Kidney (tissue), 14 donors: ENCODE measurements around the gene KIRREL3. TPM values are rescaled to one million over a fixed set of nuclear protein-coding genes. Genes with fewer than 3 reads are reported as not detected.

Source experiments
- DNase-seq, 5 donors: peaks; one replicate each; pipeline ENCODE4 v3.0.0-alpha.2; 2013 to 2020
- FAIRE-seq: peaks from 2 replicates; lab custom pipeline; 2012; peaks lifted over from hg19 to GRCh38; lab: Jason Lieb, UNC
- H3K27ac ChIP-seq, 2 donors: one replicate each; pipeline ENCODE4 v1.7.0; 2013; ENCODE audit warnings: low read depth in 2 of 2, low read length in 2 of 2, inconsistent platforms in 1 of 2
- H3K27me3 ChIP-seq: one replicate; pipeline ENCODE4 v1.7.1; 2013; ENCODE audit warnings: low read length, inconsistent platforms; ENCODE audit not compliant: control insufficient read depth, insufficient read depth
- H3K36me3 ChIP-seq, 3 donors: one replicate each; pipeline versions ENCODE4 v1.7.0 to v1.7.1; 2013; ENCODE audit warnings: low read length in 3 of 3, control low read depth in 1 of 3, inconsistent platforms in 1 of 3; ENCODE audit not compliant: insufficient read depth in 3 of 3, control insufficient read depth in 2 of 3
- H3K4me1 ChIP-seq, 3 donors: one replicate each; pipeline versions ENCODE4 v1.7.0 to v1.7.1; 2013; ENCODE audit warnings: low read length in 3 of 3, inconsistent platforms in 1 of 3, low read depth in 1 of 3; ENCODE audit not compliant: control insufficient read depth in 2 of 3, insufficient read depth in 2 of 3
- H3K4me3 ChIP-seq, 3 donors: one replicate each; pipeline versions ENCODE4 v1.7.0 to v1.8.1; 2013; ENCODE audit warnings: low read length in 3 of 3, control low read depth in 1 of 3, inconsistent platforms in 1 of 3
- H3K9ac ChIP-seq, 3 donors: one replicate each; pipeline versions ENCODE4 v1.7.0 to v1.7.1; 2013; ENCODE audit warnings: low read length in 3 of 3, control low read depth in 1 of 3, inconsistent platforms in 1 of 3
- H3K9me3 ChIP-seq, 3 donors: one replicate each; pipeline versions ENCODE4 v1.7.0 to v1.7.1; 2013; ENCODE audit warnings: low read length in 3 of 3, control low read depth in 1 of 3, inconsistent platforms in 1 of 3; ENCODE audit not compliant: control insufficient read depth in 2 of 3, insufficient read depth in 1 of 3
- CTCF ChIP-seq: IDR thresholded peaks from 3 replicates; pipeline ENCODE4 v1.5.1; 2012; ENCODE audit warnings: mild to moderate bottlenecking, moderate library complexity, borderline replicate concordance; ENCODE audit not compliant: insufficient read depth; ENCODE audit errors: extremely low read depth
- intact Hi-C: fragments of 100-400 bp; cut with DNase I; formaldehyde crosslinking; loops from one replicate; pipeline ENCODE4 v1.11.1; 2022
- polyA plus RNA-seq: library from polyadenylated mRNA; stranded (reverse); fragments of 350-450 nt; fragmentation: Illumina TruSeq; extraction: RNeasy Lipid Tissue Mini Kit (QIAGEN cat#74804); gene quantifications from one replicate; pipeline ENCODE4 v1.2.3, GENCODE V29; 2014; ENCODE audit warnings: low read depth, low replicate concordance; ENCODE audit not compliant: insufficient read depth
- total RNA-seq: library from RNA; stranded (reverse); fragmentation: NEBNext Ultra II Directional; extraction: Animal tissue kit (Norgen Biotek cat#: 25700); gene quantifications from one replicate; pipeline ENCODE4 v1.2.1, GENCODE V29; 2021
- donor health status: control.
- donor health status: control.
- donor health status: control.
- donor health status: control.
- donor health status: control.
- donor health status: DM: yes; HTN: yes; CAD: no.
- donor health status: Normal renal cell carcinoma (clear cell type).

The KIRREL3 gene
- total and polyA plus RNA-seq, 2 donors from 2014 or later: 0.19 to 0.22 TPM

DNA sequence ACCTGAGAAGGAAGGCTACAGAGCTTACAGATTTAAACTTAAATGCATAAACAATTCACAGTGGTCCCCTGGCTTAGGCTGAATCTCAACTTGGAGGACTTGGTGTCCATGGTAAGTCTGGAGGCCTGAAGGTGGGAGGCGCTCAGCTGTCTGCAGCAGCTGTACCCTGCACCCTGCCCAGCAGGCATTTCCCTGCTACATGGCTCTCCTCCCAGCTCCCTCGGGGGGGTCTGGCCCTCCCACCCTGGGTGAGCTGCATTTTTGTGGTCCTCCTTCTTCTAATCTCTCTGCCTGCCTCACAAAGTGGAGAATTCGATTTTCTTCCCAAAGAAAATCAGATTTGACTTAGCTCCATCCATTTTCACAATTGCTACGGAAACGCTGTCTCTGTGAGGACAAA, 273.2 kb downstream of the KIRREL3 start:
- Histone ChIP-seq H3K4me1 (no peaks in the 10 kb centered on the region), H3K9ac (no peak overlapping the region), H3K4me3 (no peak overlapping the region), H3K27ac (no peak overlapping the region), H3K36me3 (no peaks in the 10 kb centered on the region), H3K27me3 (no peaks in the 10 kb centered on the region), H3K9me3 (no peaks in the 10 kb centered on the region)
- intact Hi-C loops: no loop called here
- FAIRE-seq: no peak
- no peak for DNase-seq
- TF ChIP-seq CTCF: no peak

DNA sequence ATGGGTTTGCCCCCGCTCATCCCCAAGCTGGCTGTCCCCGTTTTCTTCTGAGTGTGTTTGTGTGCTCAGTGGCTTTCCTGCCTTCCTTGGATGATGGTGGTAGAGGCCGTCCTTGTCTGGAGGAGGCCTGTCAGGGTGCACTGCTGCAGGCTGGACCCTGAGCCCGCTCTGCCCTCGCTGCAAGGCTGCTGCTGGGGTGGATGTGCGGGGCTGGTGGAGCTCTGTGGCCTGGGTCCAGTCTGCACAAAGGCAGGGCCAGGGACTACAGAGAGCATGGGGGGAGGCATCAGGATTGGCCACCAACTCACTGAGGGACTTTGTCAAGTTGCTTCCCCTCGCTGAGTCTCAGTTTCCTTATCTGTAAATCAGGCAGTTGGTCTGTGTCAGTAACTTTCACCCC, 275.0 kb downstream of the KIRREL3 start:
- Histone ChIP-seq H3K9me3 (no peaks in the 10 kb centered on the region), H3K36me3 (no peaks in the 10 kb centered on the region), H3K27ac (no peak overlapping the region), H3K4me3 (no peak overlapping the region), H3K9ac (no peak overlapping the region), H3K27me3 (no peaks in the 10 kb centered on the region), H3K4me1 (no peaks in the 10 kb centered on the region)
- FAIRE-seq (no peak), DNase-seq (no peak)
- intact Hi-C loops: no loop called here
- TF ChIP-seq CTCF: no peak

GRCh38 chr11:126725043-126725442, 275.5 kb downstream of the KIRREL3 start:
- DNase-seq (no peak), FAIRE-seq (no peak)
- no peak for TF ChIP-seq CTCF
- no peak overlapping the region for H3K9ac ChIP-seq
- no peak overlapping the region for H3K4me3 ChIP-seq
- no peaks in the 10 kb centered on the region for H3K27me3 ChIP-seq
- no peaks in the 10 kb centered on the region for H3K9me3 ChIP-seq
- H3K4me1 ChIP-seq: no peaks in the 10 kb centered on the region
- intact Hi-C loops: no loop called here
- no peak overlapping the region for H3K27ac ChIP-seq
- H3K36me3 ChIP-seq: no peaks in the 10 kb centered on the region

DNA sequence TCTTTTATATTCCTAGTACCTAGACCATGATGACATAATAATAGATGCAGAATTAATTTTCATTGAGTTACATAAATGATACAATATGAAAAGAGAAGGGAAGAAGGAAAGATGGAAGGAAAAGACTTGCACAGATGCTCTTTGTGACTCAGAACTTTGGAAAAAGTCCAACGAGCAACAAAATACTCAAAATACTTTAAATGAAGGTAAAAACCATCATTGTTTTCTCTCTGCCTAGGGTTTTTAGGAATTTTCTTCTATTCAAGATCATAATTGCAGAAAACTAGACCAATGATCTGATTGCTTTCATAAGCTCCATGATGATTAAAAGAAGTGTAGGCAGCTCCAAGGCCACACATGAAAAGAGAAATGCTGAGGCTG, 276.9 kb downstream of the KIRREL3 start:
- no peaks in the 10 kb centered on the region for H3K36me3 ChIP-seq
- intact Hi-C loops: no loop called here
- H3K9ac ChIP-seq: no peak overlapping the region
- H3K4me1 ChIP-seq: no peaks in the 10 kb centered on the region
- no peaks in the 10 kb centered on the region for H3K9me3 ChIP-seq
- DNase-seq: no peak
- H3K27me3 ChIP-seq: no peaks in the 10 kb centered on the region
- no peak overlapping the region for H3K4me3 ChIP-seq
- no peak for TF ChIP-seq CTCF
- FAIRE-seq: no peak
- H3K27ac ChIP-seq: no peak overlapping the region
